Retinal pigment epithelial cell (primary cell): ENCODE results near the gene DPH2.

Experiments
- DNase-seq: peaks from one replicate; pipeline ENCODE4 v3.0.0-alpha.2; 2010; ENCODE audit warnings: low read depth
- H3K4me3 ChIP-seq: 2 replicates; pipeline ENCODE4 v1.5.1; 2011; ENCODE audit warnings: mild to moderate bottlenecking, low read length, control low read depth, moderate library complexity
- TF ChIP-seq, protein P1 (sequence below): conservative IDR thresholded peaks from 2 replicates; pipeline ENCODE4 v1.5.1; 2011; ENCODE audit warnings: low read depth, low read length, control low read depth, inconsistent platforms

DPH2 gene

GRCh38 chr1:43983253-43983899 lies 13.6 kb downstream of the DPH2 start:
- TF ChIP-seq, protein P1, sequence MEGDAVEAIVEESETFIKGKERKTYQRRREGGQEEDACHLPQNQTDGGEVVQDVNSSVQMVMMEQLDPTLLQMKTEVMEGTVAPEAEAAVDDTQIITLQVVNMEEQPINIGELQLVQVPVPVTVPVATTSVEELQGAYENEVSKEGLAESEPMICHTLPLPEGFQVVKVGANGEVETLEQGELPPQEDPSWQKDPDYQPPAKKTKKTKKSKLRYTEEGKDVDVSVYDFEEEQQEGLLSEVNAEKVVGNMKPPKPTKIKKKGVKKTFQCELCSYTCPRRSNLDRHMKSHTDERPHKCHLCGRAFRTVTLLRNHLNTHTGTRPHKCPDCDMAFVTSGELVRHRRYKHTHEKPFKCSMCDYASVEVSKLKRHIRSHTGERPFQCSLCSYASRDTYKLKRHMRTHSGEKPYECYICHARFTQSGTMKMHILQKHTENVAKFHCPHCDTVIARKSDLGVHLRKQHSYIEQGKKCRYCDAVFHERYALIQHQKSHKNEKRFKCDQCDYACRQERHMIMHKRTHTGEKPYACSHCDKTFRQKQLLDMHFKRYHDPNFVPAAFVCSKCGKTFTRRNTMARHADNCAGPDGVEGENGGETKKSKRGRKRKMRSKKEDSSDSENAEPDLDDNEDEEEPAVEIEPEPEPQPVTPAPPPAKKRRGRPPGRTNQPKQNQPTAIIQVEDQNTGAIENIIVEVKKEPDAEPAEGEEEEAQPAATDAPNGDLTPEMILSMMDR, result no peak
- DNase-seq, result no peak
- H3K4me3 ChIP-seq, result no peak overlapping the region

DNA sequence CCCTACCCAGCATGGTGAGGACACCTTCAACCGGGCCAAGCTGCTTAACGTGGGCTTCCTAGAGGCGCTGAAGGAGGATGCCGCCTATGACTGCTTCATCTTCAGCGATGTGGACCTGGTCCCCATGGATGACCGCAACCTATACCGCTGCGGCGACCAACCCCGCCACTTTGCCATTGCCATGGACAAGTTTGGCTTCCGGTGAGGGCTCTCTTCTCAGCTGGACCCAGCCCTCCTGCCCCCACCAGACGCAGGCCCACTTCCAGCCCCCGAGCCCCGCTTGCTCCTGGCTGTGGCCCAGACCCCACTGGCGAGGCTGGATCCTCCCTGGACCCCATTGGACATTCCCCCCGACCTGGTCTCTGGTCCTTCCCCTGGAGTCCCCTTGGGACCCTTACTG lies 15.0 kb downstream of the DPH2 start:
- no peak for DNase-seq
- H3K4me3 ChIP-seq, result no peak overlapping the region
- TF ChIP-seq, protein P1, result no peak

- TF ChIP-seq, protein P1, result no peak
- DNase-seq, result no peak
- no peak overlapping the region for H3K4me3 ChIP-seq
Observed at GRCh38 chr1:43985984-43986595, 16.3 kb downstream of the DPH2 start.

DNA sequence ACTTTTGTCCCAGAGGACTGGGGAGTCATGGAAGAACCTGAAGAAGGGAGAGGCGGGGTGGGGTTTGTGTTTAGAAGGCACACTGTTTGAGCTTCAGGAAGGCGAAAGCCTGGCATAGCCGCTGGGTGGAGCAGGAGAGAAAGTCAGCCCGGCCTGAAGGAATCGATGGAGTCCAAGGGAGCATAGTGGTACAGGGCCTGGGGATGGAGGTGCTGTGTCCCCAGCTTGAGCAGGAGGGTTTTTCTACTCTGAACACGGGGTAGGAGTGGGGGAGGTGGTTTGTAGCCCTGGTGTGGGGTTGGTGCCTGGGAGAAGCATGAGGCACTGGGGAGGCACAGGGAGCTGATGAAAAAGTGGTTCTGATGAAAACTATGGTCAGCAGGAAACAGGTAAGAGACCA lies 16.9 kb downstream of the DPH2 start:
- no peak for DNase-seq
- TF ChIP-seq, protein P1, result no peak

DNA sequence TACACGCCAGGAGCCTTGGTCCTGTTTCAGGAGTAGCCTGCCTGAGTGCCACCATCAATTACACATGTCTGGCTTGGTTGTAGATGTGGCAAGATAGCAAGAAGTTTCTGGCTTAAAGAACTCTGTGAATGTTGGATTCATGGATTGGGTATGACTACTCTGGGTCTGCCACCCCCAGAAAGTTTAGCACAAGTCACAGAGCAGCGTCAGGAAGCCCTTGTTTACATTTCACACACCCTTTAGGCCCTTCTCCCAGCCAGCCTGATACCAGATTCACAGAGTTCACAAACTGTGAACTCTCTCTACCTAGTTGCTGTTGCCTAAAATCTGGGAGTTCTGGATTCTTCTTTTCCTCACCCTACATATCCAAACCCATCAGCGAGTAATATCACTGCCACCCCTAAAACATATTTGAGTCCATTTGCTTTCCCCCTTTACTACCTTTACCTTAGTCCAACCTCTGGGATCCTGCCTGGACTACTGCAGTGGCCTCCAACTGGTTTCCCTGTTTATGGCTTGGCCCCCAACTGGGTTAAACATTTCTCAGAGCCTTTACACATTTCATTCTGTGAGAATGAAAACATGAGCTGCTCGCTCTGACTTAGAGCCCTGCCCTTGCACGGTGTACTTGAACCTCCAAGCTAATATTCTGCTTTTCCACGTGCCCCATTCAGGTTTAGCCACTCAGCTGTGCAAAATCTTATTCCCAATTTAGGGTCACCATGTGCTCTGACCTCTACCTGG lies 17.5 kb downstream of the DPH2 start:
- no peak overlapping the region for H3K4me3 ChIP-seq
- TF ChIP-seq, protein P1, result no peak
- no peak for DNase-seq

More for the DNA sequence above, 16.9 kb downstream of the DPH2 start:
- H3K4me3 ChIP-seq, result no peak overlapping the region

- H3K4me3 ChIP-seq, result peak overlapping the region; percentile 70
- TF ChIP-seq, protein P1, result no peak
- no peak for DNase-seq
Observed at GRCh38 chr1:43990271-43991199, 20.7 kb downstream of the DPH2 start.
